DMS153 treated with DMSO at 0.1 percent for 48 hours (cell line): ENCODE data around the gene PRDM15.

Experiments
- DNase-seq: peaks from one replicate; lab custom pipeline; 2025; ENCODE audit not compliant: unreplicated experiment; lab: John Stamatoyannopoulos, UW

PRDM15 gene, protein sequence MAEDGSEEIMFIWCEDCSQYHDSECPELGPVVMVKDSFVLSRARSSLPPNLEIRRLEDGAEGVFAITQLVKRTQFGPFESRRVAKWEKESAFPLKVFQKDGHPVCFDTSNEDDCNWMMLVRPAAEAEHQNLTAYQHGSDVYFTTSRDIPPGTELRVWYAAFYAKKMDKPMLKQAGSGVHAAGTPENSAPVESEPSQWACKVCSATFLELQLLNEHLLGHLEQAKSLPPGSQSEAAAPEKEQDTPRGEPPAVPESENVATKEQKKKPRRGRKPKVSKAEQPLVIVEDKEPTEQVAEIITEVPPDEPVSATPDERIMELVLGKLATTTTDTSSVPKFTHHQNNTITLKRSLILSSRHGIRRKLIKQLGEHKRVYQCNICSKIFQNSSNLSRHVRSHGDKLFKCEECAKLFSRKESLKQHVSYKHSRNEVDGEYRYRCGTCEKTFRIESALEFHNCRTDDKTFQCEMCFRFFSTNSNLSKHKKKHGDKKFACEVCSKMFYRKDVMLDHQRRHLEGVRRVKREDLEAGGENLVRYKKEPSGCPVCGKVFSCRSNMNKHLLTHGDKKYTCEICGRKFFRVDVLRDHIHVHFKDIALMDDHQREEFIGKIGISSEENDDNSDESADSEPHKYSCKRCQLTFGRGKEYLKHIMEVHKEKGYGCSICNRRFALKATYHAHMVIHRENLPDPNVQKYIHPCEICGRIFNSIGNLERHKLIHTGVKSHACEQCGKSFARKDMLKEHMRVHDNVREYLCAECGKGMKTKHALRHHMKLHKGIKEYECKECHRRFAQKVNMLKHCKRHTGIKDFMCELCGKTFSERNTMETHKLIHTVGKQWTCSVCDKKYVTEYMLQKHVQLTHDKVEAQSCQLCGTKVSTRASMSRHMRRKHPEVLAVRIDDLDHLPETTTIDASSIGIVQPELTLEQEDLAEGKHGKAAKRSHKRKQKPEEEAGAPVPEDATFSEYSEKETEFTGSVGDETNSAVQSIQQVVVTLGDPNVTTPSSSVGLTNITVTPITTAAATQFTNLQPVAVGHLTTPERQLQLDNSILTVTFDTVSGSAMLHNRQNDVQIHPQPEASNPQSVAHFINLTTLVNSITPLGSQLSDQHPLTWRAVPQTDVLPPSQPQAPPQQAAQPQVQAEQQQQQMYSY

DNA sequence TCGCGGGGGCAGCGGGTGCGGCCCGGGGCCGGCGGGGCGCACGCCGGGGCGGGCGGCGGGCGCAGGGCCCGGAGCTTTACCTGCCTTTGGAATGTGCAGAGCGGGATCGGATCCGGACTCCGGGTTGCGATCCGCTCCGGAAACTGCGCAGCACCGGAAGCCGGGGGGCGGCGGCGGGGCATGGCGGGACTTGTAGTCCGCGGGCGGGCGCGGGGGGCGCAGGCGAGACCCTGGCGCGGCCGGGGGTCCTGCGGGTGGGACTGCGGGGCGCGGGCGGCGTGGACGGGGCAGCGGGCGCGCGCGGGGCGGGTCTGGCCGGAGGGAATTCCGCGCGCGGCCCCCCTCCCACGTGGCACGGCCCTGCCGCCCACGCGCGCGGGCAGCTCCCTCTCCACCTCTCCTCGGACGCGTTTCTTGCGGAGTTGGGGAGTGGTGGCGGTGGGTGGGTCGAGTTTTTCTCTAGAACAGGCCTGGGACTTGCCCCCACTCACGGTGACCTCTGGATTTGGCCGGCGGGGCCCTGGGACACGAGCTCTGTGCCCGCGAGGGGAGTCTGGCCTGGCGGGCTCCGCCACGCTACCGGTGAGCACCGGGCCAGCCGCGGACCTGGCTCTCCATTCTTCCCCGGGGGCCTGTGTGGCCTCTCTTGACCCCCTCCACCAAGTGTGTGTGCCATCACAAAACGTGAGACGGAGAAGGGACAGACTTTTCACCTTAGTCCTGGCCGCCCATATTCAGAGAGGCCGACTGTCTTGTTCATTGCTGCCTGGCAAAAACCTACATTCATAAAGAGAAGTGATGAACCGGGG is at the start of gene PRDM15:
Gene PRDM15 (minus strand): TSS at position 155 of the 809 bp plus-strand sequence. CDS start 18,981 bp downstream, outside the sequence.
- peak; percentile 35 for DNase-seq

GRCh38 chr21:41928621-41929220 is 49.6 kb upstream of the PRDM15 start:
- DNase-seq = no peak

GRCh38 chr21:41927727-41928409 is 48.7 kb upstream of the PRDM15 start:
- no peak for DNase-seq

- DNase-seq = no peak
These were observed 47.6 kb upstream of the PRDM15 start for GRCh38 chr21:41926807-41927171.

DNA sequence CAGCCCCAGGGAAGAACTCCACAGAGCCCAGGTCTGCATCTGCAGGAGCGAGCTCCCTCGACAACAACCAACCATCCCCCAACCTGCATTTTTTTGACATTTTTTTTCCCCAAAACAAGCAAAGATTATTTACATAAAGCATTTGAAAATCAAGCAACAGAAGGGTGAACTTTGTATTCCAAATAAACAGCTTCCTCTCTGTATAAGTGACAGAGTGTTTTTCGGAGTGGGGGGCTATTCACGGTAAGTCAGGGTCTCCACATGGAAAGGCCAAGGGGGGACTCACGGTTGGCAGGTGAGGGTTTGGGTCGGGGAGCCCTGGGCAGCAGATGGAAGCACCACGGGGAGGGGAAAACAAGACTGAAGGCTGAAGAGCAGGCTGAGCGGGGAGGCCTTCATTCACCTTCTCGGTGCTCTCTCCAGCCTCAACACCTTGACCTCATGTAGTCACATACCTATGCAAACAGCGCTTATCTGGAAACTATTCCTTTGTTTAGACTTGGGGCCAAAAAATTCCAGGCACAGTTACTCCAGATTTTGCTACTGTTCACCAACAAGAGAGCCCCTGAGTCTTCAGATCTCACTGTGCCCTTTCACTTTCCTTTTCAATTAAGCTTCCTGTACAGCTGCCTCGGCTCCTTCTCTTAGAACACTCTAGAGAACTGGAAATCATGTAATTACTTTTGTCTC is 47.1 kb upstream of the PRDM15 start:
- DNase-seq = peak; percentile 31

DNA sequence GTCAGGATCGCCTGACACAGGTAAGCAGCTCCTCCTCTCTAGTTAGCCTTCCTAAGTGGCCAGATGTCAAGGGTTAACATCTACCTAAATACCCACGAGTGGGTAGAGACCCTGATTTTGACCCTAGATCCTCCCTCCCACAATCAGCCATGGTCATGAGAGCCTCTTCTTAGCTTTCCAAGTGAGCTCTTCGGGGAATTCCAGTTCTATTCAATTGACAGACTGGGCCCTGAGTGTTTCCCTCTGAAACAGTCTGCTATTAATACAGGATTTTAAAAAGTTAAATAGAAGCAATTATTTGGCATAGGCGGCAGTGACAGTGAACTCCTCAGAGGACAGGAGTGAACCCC is 46.6 kb upstream of the PRDM15 start:
- no peak for DNase-seq

- DNase-seq = no peak
These were observed 45.2 kb upstream of the PRDM15 start for GRCh38 chr21:41924368-41924754.

DNA sequence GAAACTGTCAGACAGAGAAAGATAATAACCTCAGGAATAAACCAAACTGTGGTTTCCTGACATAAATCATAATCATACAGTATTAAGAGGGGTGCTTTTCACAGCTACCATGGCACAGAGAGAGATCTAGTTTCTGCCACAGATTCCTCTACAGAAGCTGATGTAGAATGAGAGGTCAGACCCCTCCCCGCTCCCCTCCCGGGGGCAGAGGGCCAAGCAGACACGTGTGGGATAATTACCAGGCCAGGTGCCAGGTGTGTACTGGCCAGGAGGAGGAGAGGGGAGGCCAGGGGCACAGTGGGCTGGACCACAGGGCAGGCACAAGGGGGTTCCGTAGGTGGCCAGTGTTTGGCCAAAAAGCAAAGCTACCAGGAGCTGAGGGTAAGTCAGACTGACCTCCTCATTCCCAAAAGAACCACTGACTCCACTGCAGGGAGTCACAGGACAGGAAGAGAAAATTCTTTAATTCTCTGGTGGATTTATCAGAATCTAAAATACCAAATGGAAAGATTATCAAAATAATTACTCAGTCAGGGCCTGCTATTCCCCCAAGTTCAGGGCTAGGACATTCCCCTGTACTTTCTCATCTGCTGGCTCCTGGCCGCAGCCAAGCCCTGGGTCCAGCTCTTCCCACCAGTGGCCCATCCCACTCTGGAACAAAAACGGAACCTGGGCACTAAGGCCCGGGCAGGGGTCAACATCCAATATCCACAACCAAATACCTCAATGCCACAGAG is 44.7 kb upstream of the PRDM15 start:
- no peak for DNase-seq

DNA sequence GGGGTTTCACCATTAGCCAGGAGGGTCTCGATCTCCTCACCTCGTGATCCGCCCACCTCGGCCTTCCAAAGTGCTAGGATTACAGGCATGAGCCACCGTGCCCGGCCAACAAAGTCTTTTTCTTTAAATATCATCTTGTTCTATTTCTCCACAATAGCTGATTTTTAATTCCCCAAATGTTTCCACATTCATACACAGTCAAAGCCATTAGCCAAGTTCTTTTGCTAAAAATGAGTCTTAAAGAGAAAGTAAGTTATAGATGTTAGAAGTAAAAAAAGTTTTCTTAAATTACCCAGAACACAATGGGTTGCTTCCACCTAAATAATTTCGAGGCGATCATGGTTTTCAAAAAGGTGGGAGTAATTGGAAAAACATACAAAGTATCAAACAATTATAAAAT is 44.0 kb upstream of the PRDM15 start:
- no peak for DNase-seq

DNA sequence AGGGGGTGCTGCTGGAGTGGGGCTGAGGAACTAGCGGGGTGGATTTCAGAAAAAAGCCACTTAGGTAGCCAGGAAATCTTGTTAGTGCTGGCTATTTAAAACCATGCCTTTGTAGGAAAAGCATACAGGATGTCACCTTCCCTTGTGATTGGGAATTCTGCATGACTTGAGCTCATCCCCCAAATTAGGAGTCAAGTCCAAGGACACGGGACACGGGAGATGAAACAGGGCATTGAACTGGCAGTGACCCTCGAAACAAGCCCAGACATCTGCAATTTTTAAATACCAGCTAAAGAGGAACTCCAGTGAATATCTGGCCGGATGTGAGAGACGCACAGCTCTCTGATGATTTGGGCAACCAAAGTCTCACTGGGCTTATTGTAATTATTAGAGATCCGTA is 41.9 kb upstream of the PRDM15 start:
- no peak for DNase-seq

- no peak for DNase-seq
These were observed 41.3 kb upstream of the PRDM15 start for GRCh38 chr21:41920476-41920875.

DNA sequence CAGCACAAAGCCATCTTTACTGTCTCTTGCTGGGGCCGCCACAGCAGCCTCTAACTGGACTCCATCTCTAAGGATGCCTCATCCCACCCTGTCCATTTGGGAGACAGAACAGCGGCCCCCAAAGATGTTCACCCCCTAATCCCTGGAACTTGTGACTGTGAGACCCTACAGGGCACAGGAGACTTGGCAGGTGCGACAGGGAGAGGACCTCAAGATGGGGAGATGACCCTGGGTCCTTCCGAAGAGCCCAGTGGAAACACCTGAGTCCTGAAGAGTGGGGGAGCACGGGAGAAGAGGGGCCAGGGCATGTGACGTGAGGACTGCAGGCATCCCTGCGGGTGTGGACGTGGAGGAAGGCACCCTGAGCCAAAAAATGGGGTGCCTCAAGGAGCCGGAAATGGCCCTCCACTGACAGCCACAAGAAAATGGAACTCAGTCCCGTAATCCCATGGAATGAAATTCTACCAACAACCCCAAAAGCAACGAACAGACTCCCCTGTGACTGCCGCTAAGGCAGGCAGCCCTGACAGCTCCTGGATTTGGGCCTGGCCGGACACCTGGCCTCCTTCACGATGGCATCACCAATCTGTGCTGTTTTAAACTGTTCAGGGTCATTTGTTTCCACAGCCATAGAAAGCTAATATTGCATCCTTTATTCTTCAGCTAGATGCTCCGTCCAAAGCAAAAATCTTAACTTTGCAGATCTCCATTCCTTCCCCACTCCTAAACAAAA is 40.7 kb upstream of the PRDM15 start:
- no peak for DNase-seq

DNA sequence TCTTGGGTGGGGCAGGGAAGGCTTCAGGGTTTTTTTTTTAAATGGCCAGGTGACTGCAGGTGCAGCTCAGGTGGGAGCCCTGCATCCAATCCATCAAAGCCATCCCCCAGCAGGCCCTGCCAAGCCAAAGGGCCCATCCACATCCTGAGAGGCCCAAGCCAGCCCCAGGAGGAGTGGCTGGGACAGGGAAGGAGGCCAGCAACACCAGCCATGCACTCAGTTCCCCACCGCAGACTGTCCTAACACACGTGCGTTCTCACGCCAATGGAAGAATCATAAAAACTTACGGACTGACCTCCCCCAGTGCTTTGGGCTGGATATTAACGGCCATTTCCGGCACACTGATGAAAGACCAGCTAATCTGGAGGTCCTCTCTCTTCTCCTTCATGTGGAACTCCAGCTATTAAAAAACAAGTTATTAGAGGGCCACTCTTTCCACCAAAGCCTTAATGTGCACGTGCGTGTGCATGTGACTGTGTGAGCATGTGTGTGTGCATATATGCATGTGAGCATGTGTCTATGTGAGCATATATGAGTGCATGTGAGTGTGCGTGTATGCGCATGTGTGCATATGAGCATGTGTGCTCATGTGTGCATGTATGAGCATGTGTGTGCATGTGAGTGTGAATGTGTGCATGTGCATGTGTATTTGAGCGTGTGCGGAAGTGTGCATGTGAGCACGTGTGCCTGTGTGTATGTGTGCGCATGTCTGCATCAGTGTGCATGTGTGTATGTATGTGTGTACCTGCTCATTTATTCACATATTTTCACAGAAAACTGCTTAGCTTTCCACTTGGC is 39.6 kb upstream of the PRDM15 start:
- DNase-seq = no peak

DNA sequence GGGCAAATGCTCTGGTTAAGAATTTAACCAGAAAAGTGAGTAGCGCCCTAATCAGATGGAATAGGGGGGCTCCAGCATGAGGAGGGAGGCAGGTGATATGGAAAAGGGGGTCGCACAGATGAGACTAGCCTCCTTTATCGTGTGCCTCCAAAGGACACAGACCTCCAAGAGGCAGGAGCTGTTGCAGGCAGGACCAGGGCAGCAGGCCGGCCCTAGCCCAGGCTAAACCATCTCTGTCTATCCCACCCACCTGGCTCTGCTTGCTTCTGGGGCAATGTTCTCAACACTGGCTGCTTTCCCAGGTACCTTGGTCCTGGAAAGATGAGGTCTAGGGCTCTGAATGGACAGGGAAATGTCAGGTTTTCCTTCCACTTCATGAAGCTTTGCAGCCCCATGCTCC is 38.4 kb upstream of the PRDM15 start:
- DNase-seq = no peak

- DNase-seq = no peak
These were observed 37.8 kb upstream of the PRDM15 start for GRCh38 chr21:41916888-41917433.

DNA sequence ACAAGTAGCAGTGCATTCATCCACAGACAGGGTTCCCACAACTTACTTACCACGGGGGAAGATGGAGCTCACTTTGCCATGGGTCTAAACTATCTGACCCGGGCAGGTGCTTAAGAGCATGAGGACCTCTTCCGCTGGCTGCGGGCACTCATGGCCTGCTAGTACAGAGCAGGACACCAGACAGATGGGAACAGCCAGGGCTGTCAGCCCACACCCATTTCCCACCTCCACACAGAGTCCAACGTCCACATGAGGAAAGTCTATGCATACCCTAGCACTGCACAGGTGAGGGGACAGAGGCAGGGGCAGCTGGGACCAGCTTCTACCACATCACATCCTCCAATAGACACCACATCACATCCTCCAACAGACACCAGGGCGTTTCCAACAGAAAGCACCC is 35.8 kb upstream of the PRDM15 start:
- no peak for DNase-seq

- no peak for DNase-seq
These were observed 35.2 kb upstream of the PRDM15 start for GRCh38 chr21:41914358-41914757.
